Epithelial cell of proximal tubule (primary cell): ENCODE results near the gene PRADC1. TPM values are rescaled to one million over a fixed set of nuclear protein-coding genes. Genes with fewer than 3 reads are reported as not detected.
"Not testable (repeated sequence)": the region's sequence is repeated elsewhere in the genome, so short reads cannot be mapped to it uniquely, and the experiment has no call there.

Source experiments
- DNase-seq: peaks from one replicate; pipeline ENCODE4 v3.0.0-alpha.2; 2011; ENCODE audit warnings: low read depth
- H3K4me3 ChIP-seq: 2 replicates; pipeline ENCODE4 v1.5.1; 2011; ENCODE audit warnings: low read depth, mild to moderate bottlenecking, low read length
- CTCF ChIP-seq: conservative IDR thresholded peaks from 2 replicates; pipeline ENCODE4 v1.5.1; 2012; ENCODE audit warnings: low read depth, mild to moderate bottlenecking, low read length
- total RNA-seq: library from RNA; depleted of rRNA; stranded (reverse); fragments of >200 nt; gene quantifications from 2 replicates; pipeline ENCODE4 v1.2.3, GENCODE V29; 2015

The PRADC1 gene
- total RNA-seq, 1 donor from 2014 or later: 5.0 TPM

GRCh38 chr2:73202156-73203054, 30.6 kb downstream of the PRADC1 start, which contains the start of gene NOTO:
TSS of gene NOTO (plus strand) at chr2:73202574. CDS start at chr2:73202667, 93 bp downstream.
- TF ChIP-seq CTCF: no peak
- no peak for DNase-seq
- H3K4me3 ChIP-seq: no peak within 1 kb of the TSS

- not testable (repeated sequence) for DNase-seq, H3K4me3 ChIP-seq
Observed at GRCh38 chr2:73200281-73200680, 32.8 kb downstream of the PRADC1 start.

GRCh38 chr2:73197579-73197978, 35.5 kb downstream of the PRADC1 start:
- no peak for TF ChIP-seq CTCF
- DNase-seq: no peak

GRCh38 chr2:73187549-73187948, 45.5 kb downstream of the PRADC1 start:
- no peak for DNase-seq
- H3K4me3 ChIP-seq: no peak overlapping the region

More at GRCh38 chr2:73197579-73197978, 35.5 kb downstream of the PRADC1 start:
- H3K4me3 ChIP-seq: no peak overlapping the region

GRCh38 chr2:73185965-73186364, 47.1 kb downstream of the PRADC1 start:
- no peak overlapping the region for H3K4me3 ChIP-seq
- DNase-seq: no peak
- no peak for TF ChIP-seq CTCF

More at GRCh38 chr2:73187549-73187948, 45.5 kb downstream of the PRADC1 start:
- TF ChIP-seq CTCF: no peak

Other genes starting within 250 kb of the PRADC1 start
- 8.4 and 9.4 TPM in 2 replicates for gene SFXN5, start 161.5 kb downstream of the PRADC1 start, total RNA-seq
- gene RAB11FIP5, start 120.3 kb downstream of the PRADC1 start, total RNA-seq: 26.4 and 27.7 TPM in 2 replicates
- not detected in 2 replicates for gene NOTO, start 30.7 kb downstream of the PRADC1 start, total RNA-seq
- gene SMYD5, start 19.0 kb downstream of the PRADC1 start, total RNA-seq: 27.3 and 35.6 TPM in 2 replicates
- gene CCT7, start 1.1 kb upstream of the PRADC1 start, total RNA-seq: 393 and 559 TPM in 2 replicates
- gene FBXO41, start 51.2 kb upstream of the PRADC1 start, total RNA-seq: 2.4 and 4.5 TPM in 2 replicates
- gene EGR4, start 60.3 kb upstream of the PRADC1 start, total RNA-seq: 0.07 TPM in 1 of 2 replicates, not detected in the other
- gene ALMS1, start 152.6 kb upstream of the PRADC1 start, total RNA-seq: 11.8 and 16.3 TPM in 2 replicates